Measurements from ENCODE around the gene NNT. TPM values are rescaled to one million over a fixed set of nuclear protein-coding genes. Genes with fewer than 3 reads are reported as not detected.
"Not testable (repeated sequence)": the region's sequence is repeated elsewhere in the genome, so short reads cannot be mapped to it uniquely, and the experiment has no call there.

Gene NNT
- total and polyA plus RNA-seq, 4 donors: 13.9 to 69.4 (median 37.0) TPM

GRCh38 chr5:43694027-43694426 lies 91.0 kb downstream of the NNT start:
- DNase-seq: no peak
- H3K36me3 ChIP-seq (ENCODE audit: control insufficient read depth in 1 of 2, insufficient read depth in 2 of 2, low read length in 1 of 2): no peaks in the 10 kb centered on the region
- WGBS, 2 donors: 89 to 98% methylated on average over 1 of the region's 1 CpG
- no peak for ATAC-seq (ENCODE audit: low FRiP score)
- intact Hi-C loops (cut with DNase I): no loop called here
- no peaks in the 10 kb centered on the region for H3K4me1 ChIP-seq (ENCODE audit: control insufficient read depth in 1 of 2, insufficient read depth in 2 of 2, low read length in 2 of 2)
- H3K27ac ChIP-seq (ENCODE audit: low read depth in 1 of 2, low read length in 2 of 2): no peak overlapping the region
- no peak overlapping the region for H3K4me3 ChIP-seq (ENCODE audit: low read length in 2 of 2)
- H3K9me3 ChIP-seq (ENCODE audit: control insufficient read depth, low read length): no peaks in the 10 kb centered on the region
- H3K27me3 ChIP-seq (ENCODE audit: control insufficient read depth in 1 of 2, insufficient read depth in 2 of 2, low read length in 1 of 2): no peaks in the 10 kb centered on the region

GRCh38 chr5:43696444-43696843 lies 93.5 kb downstream of the NNT start:
- H3K27ac ChIP-seq (ENCODE audit: low read depth in 1 of 2, low read length in 2 of 2); H3K9me3 ChIP-seq (ENCODE audit: control insufficient read depth, low read length); H3K4me3 ChIP-seq (ENCODE audit: low read length in 2 of 2); intact Hi-C loops (cut with DNase I); DNase-seq; H3K4me1 ChIP-seq (ENCODE audit: control insufficient read depth in 1 of 2, insufficient read depth in 2 of 2, low read length in 2 of 2); H3K27me3 ChIP-seq (ENCODE audit: control insufficient read depth in 1 of 2, insufficient read depth in 2 of 2, low read length in 1 of 2); H3K36me3 ChIP-seq (ENCODE audit: control insufficient read depth in 1 of 2, insufficient read depth in 2 of 2, low read length in 1 of 2); ATAC-seq (ENCODE audit: low FRiP score): not testable (repeated sequence)
- 91 to 97% methylated on average over 2 of the region's 2 CpGs for WGBS, 2 donors

GRCh38 chr5:43699910-43700309 lies 96.9 kb downstream of the NNT start:
- Histone ChIP-seq H3K4me1 (ENCODE audit: control insufficient read depth in 1 of 2, insufficient read depth in 2 of 2, low read length in 2 of 2) (no peaks in the 10 kb centered on the region), H3K27ac (ENCODE audit: low read depth in 1 of 2, low read length in 2 of 2) (no peak overlapping the region), H3K36me3 (ENCODE audit: control insufficient read depth in 1 of 2, insufficient read depth in 2 of 2, low read length in 1 of 2) (peaks cover 0 to 1% of the 10 kb centered on the region in 2 donors), H3K9me3 (ENCODE audit: control insufficient read depth, low read length) (no peaks in the 10 kb centered on the region), H3K27me3 (ENCODE audit: control insufficient read depth in 1 of 2, insufficient read depth in 2 of 2, low read length in 1 of 2) (no peaks in the 10 kb centered on the region), H3K4me3 (ENCODE audit: low read length in 2 of 2) (no peak overlapping the region)
- no peak for ATAC-seq (ENCODE audit: low FRiP score)
- intact Hi-C loops (cut with DNase I): no loop called here
- WGBS, 2 donors: 50 to 53% methylated on average over 1 of the region's 1 CpG
- no peak for DNase-seq

- intact Hi-C loops (cut with DNase I): no loop called here
- WGBS, 2 donors: 53 to 62% methylated on average over 2 of the region's 2 CpGs
- Histone ChIP-seq H3K4me1 (ENCODE audit: control insufficient read depth in 1 of 2, insufficient read depth in 2 of 2, low read length in 2 of 2) (no peaks in the 10 kb centered on the region), H3K36me3 (ENCODE audit: control insufficient read depth in 1 of 2, insufficient read depth in 2 of 2, low read length in 1 of 2) (peaks cover 0 to 1% of the 10 kb centered on the region in 2 donors), H3K27me3 (ENCODE audit: control insufficient read depth in 1 of 2, insufficient read depth in 2 of 2, low read length in 1 of 2) (no peaks in the 10 kb centered on the region), H3K27ac (ENCODE audit: low read depth in 1 of 2, low read length in 2 of 2) (no peak overlapping the region), H3K9me3 (ENCODE audit: control insufficient read depth, low read length) (no peaks in the 10 kb centered on the region), H3K4me3 (ENCODE audit: low read length in 2 of 2) (no peak overlapping the region)
- no peak for DNase-seq
- ATAC-seq (ENCODE audit: low FRiP score): no peak
Observed at GRCh38 chr5:43700601-43701000, 97.6 kb downstream of the NNT start.

GRCh38 chr5:43701227-43701626 lies 98.2 kb downstream of the NNT start:
- intact Hi-C loops (cut with DNase I): no loop called here
- Histone ChIP-seq H3K4me1 (ENCODE audit: control insufficient read depth in 1 of 2, insufficient read depth in 2 of 2, low read length in 2 of 2) (no peaks in the 10 kb centered on the region), H3K36me3 (ENCODE audit: control insufficient read depth in 1 of 2, insufficient read depth in 2 of 2, low read length in 1 of 2) (peaks cover 0 to 1% of the 10 kb centered on the region in 2 donors), H3K27ac (ENCODE audit: low read depth in 1 of 2, low read length in 2 of 2) (no peak overlapping the region), H3K27me3 (ENCODE audit: control insufficient read depth in 1 of 2, insufficient read depth in 2 of 2, low read length in 1 of 2) (no peaks in the 10 kb centered on the region), H3K9me3 (ENCODE audit: control insufficient read depth, low read length) (no peaks in the 10 kb centered on the region), H3K4me3 (ENCODE audit: low read length in 2 of 2) (no peak overlapping the region)
- no peak for ATAC-seq (ENCODE audit: low FRiP score)
- DNase-seq: no peak
- WGBS, 2 donors: 96 to 99% methylated on average over 3 of the region's 3 CpGs

- no peaks in the 10 kb centered on the region for H3K27me3 ChIP-seq (ENCODE audit: control insufficient read depth in 1 of 2, insufficient read depth in 2 of 2, low read length in 1 of 2)
- DNase-seq (no peak), ATAC-seq (ENCODE audit: low FRiP score) (no peak)
- intact Hi-C loops (cut with DNase I): no loop called here
- WGBS, 2 donors: 93% methylated on average over 2 of the region's 2 CpGs
- H3K9me3 ChIP-seq (ENCODE audit: control insufficient read depth, low read length): no peaks in the 10 kb centered on the region
- no peak overlapping the region for H3K4me3 ChIP-seq (ENCODE audit: low read length in 2 of 2)
- no peaks in the 10 kb centered on the region for H3K4me1 ChIP-seq (ENCODE audit: control insufficient read depth in 1 of 2, insufficient read depth in 2 of 2, low read length in 2 of 2)
- no peak overlapping the region for H3K27ac ChIP-seq (ENCODE audit: low read depth in 1 of 2, low read length in 2 of 2)
- peaks cover 0 to 1% of the 10 kb centered on the region in 2 donors for H3K36me3 ChIP-seq (ENCODE audit: control insufficient read depth in 1 of 2, insufficient read depth in 2 of 2, low read length in 1 of 2)
Observed at GRCh38 chr5:43702293-43702692, 99.3 kb downstream of the NNT start.

GRCh38 chr5:43702815-43703214 lies 99.8 kb downstream of the NNT start:
- ATAC-seq (ENCODE audit: low FRiP score) (no peak), DNase-seq (no peak)
- H3K27ac ChIP-seq (ENCODE audit: low read depth in 1 of 2, low read length in 2 of 2): no peak overlapping the region
- 71 to 80% methylated on average over 3 of the region's 3 CpGs for WGBS, 2 donors
- no peaks in the 10 kb centered on the region for H3K9me3 ChIP-seq (ENCODE audit: control insufficient read depth, low read length)
- no peaks in the 10 kb centered on the region for H3K27me3 ChIP-seq (ENCODE audit: control insufficient read depth in 1 of 2, insufficient read depth in 2 of 2, low read length in 1 of 2)
- H3K4me3 ChIP-seq (ENCODE audit: low read length in 2 of 2): no peak overlapping the region
- intact Hi-C loops (cut with DNase I): no loop called here
- no peaks in the 10 kb centered on the region for H3K4me1 ChIP-seq (ENCODE audit: control insufficient read depth in 1 of 2, insufficient read depth in 2 of 2, low read length in 2 of 2)
- H3K36me3 ChIP-seq (ENCODE audit: control insufficient read depth in 1 of 2, insufficient read depth in 2 of 2, low read length in 1 of 2): peaks cover 0 to 1% of the 10 kb centered on the region in 2 donors

- ATAC-seq (ENCODE audit: low FRiP score) (no peak), DNase-seq (no peak)
- intact Hi-C loops (cut with DNase I): no loop called here
- 85 to 86% methylated on average over 4 of the region's 4 CpGs for WGBS, 2 donors
- Histone ChIP-seq H3K36me3 (ENCODE audit: control insufficient read depth in 1 of 2, insufficient read depth in 2 of 2, low read length in 1 of 2) (peaks cover 0 to 1% of the 10 kb centered on the region in 2 donors), H3K4me3 (ENCODE audit: low read length in 2 of 2) (no peak overlapping the region), H3K27ac (ENCODE audit: low read depth in 1 of 2, low read length in 2 of 2) (no peak overlapping the region), H3K27me3 (ENCODE audit: control insufficient read depth in 1 of 2, insufficient read depth in 2 of 2, low read length in 1 of 2) (no peaks in the 10 kb centered on the region), H3K4me1 (ENCODE audit: control insufficient read depth in 1 of 2, insufficient read depth in 2 of 2, low read length in 2 of 2) (no peaks in the 10 kb centered on the region), H3K9me3 (ENCODE audit: control insufficient read depth, low read length) (no peaks in the 10 kb centered on the region)
Observed at GRCh38 chr5:43704243-43704642, 101.3 kb downstream of the NNT start.

- H3K27ac ChIP-seq (ENCODE audit: low read depth in 1 of 2, low read length in 2 of 2); DNase-seq; H3K27me3 ChIP-seq (ENCODE audit: control insufficient read depth in 1 of 2, insufficient read depth in 2 of 2, low read length in 1 of 2); H3K9me3 ChIP-seq (ENCODE audit: control insufficient read depth, low read length); H3K36me3 ChIP-seq (ENCODE audit: control insufficient read depth in 1 of 2, insufficient read depth in 2 of 2, low read length in 1 of 2); H3K4me1 ChIP-seq (ENCODE audit: control insufficient read depth in 1 of 2, insufficient read depth in 2 of 2, low read length in 2 of 2); ATAC-seq (ENCODE audit: low FRiP score); intact Hi-C loops (cut with DNase I); H3K4me3 ChIP-seq (ENCODE audit: low read length in 2 of 2): not testable (repeated sequence)
- WGBS, 2 donors: 93% methylated on average over 1 of the region's 1 CpG
Observed at GRCh38 chr5:43706576-43706975, 103.6 kb downstream of the NNT start.

All from aorta (tissue), 5 donors.